ENCODE data around the gene DST.

DNA sequence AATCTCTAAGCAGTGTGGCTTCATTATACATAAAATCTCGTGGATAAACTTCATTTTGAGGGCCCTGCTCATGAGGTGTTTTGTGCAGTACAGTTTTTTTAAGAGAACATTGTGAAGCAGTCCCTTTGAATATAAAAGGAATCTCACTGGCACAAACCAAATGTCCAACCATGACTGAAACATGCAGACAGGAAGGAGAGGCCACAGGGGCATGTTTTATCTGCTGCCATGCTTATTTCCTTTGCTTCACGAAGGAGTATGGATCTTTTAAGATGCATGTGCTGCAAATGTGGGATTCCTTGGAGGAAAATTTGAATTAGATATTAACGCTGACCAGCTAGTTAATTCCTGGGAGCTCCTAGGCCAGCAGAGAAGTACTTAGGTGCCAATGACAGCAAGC is 192.3 kb downstream of the DST start:
- no peak for TF ChIP-seq RFX5 (IDR thresholded peaks at IDR 0.05; ENCODE audit: low read depth, low read length)
- no peak for TF ChIP-seq RAD21 (IDR thresholded peaks at IDR 0.05; ENCODE audit: low read length)
- TF ChIP-seq, protein P1, sequence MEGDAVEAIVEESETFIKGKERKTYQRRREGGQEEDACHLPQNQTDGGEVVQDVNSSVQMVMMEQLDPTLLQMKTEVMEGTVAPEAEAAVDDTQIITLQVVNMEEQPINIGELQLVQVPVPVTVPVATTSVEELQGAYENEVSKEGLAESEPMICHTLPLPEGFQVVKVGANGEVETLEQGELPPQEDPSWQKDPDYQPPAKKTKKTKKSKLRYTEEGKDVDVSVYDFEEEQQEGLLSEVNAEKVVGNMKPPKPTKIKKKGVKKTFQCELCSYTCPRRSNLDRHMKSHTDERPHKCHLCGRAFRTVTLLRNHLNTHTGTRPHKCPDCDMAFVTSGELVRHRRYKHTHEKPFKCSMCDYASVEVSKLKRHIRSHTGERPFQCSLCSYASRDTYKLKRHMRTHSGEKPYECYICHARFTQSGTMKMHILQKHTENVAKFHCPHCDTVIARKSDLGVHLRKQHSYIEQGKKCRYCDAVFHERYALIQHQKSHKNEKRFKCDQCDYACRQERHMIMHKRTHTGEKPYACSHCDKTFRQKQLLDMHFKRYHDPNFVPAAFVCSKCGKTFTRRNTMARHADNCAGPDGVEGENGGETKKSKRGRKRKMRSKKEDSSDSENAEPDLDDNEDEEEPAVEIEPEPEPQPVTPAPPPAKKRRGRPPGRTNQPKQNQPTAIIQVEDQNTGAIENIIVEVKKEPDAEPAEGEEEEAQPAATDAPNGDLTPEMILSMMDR (conservative IDR thresholded peaks at IDR 0.05; ENCODE audit: low read depth, low read length), result no peak
- TF ChIP-seq SMC3 (IDR thresholded peaks at IDR 0.05; ENCODE audit: low read depth, low read length), result no peak
- TF ChIP-seq, protein P2, sequence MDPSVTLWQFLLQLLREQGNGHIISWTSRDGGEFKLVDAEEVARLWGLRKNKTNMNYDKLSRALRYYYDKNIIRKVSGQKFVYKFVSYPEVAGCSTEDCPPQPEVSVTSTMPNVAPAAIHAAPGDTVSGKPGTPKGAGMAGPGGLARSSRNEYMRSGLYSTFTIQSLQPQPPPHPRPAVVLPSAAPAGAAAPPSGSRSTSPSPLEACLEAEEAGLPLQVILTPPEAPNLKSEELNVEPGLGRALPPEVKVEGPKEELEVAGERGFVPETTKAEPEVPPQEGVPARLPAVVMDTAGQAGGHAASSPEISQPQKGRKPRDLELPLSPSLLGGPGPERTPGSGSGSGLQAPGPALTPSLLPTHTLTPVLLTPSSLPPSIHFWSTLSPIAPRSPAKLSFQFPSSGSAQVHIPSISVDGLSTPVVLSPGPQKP (IDR thresholded peaks at IDR 0.05; ENCODE audit: borderline replicate concordance, low read depth, low read length), result no peak
